ENCODE measurements around the gene ARSI.

GRCh38 chr5:150346592-150346991, 43.9 kb upstream of the ARSI start:
- TF ChIP-seq CTCF (tag by site-specific recombination; IDR thresholded peaks at IDR 0.05) (no peak), PBX3 (CRISPR knock-in tag; IDR thresholded peaks at IDR 0.05) (no peak), ZNF610 (tag by site-specific recombination; IDR thresholded peaks at IDR 0.05; ENCODE audit: borderline replicate concordance) (no peak), ELK4 (IDR thresholded peaks at IDR 0.05; ENCODE audit: borderline replicate concordance, low read depth, low read length) (no peak), ZBTB11 (tag by site-specific recombination; conservative IDR thresholded peaks at IDR 0.05; ENCODE audit: low read depth) (no peak), SP2 (tag by site-specific recombination; IDR thresholded peaks at IDR 0.05) (no peak), ZNF426 (tag by site-specific recombination; IDR thresholded peaks at IDR 0.05) (no peak), ZSCAN16 (tag by site-specific recombination; IDR thresholded peaks at IDR 0.05) (no peak), ZNF580 (tag by site-specific recombination; IDR thresholded peaks at IDR 0.05) (no peak), ZNF701 (tag by site-specific recombination; IDR thresholded peaks at IDR 0.05) (no peak), ZNF776 (tag by site-specific recombination; IDR thresholded peaks at IDR 0.05; ENCODE audit: borderline replicate concordance) (no peak), SP3 (tag by site-specific recombination; IDR thresholded peaks at IDR 0.05) (no peak)

Measured in HEK293 (cell line).